ENCODE measurements around the gene ACBD6.

ACBD6 gene

DNA sequence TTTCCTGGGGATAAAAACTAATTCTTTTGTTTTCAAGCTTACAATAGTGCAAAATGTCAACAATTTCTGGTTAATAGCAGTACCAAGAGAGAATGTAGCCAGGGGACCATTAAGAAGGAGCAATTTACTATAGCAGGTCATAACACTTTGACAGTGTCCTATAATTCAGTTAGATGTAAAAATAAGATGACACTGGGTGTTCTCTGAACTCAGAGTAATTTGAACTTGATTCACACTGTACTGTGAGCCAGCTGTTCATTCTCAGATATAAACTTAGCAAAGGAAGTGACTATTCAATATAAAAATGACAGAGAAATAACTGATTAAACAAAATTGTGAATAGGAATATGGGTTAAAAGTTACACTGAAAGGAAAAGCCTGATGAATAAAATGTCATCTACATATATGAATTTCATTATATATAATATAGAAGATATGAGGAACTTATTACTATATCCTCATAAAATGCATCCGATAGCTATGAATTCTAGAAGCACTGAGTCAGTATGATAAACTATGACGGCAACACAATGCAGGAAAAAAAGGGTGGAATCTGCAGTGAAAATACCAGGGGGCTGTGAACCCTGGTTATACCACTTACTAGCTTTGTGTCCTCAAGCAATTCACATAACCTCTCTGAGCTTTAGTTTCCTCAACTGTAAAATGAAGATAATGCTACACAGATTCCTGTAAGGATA lies 135.9 kb downstream of the ACBD6 start:
- no peak for DNase-seq

- DNase-seq = no peak
These were observed 137.3 kb downstream of the ACBD6 start for GRCh38 chr1:180365039-180365438.

GRCh38 chr1:180363246-180363995 lies 139.0 kb downstream of the ACBD6 start:
- no peak for DNase-seq

- no peak for DNase-seq
These were observed 141.9 kb downstream of the ACBD6 start for GRCh38 chr1:180360333-180361075.

- no peak for DNase-seq
These were observed 143.7 kb downstream of the ACBD6 start for GRCh38 chr1:180358649-180359048.

DNA sequence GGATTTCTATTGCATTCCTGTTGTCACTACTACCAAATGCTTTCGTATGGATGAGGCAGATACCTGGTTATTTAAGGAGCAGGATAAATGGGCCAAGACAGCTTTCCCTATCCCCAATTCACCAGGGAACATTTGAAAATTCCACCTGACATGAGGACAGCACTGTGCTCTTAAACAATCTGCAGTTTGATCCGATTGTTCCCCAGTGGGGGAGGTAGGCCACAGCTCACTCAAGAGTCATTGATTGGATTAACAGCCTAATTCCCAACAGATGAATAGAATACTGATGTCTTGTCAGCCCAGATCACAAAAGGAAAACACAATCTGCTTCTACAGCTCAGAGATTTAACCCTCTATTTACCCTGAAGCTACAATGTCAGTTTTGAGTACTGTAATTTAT lies 148.4 kb downstream of the ACBD6 start:
- DNase-seq = no peak

DNA sequence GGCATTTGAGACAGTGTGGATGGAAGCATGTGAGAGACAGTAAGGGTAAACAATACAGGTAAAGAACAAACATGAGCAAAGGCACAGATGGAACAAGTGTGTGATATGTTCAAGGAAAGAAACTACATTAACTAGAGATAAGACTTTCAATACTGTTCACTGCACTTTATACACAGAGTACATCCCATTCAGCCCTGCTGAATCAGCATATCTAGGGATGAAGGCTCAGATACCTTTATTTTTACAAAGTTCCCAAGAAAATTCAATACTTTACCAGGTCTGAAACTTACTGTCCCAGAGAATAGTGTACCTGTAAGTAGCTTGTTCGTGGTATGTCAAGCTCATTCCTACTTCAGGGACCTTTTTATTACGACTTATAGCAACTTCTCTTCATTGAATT lies 149.8 kb downstream of the ACBD6 start:
- DNase-seq = no peak

DNA sequence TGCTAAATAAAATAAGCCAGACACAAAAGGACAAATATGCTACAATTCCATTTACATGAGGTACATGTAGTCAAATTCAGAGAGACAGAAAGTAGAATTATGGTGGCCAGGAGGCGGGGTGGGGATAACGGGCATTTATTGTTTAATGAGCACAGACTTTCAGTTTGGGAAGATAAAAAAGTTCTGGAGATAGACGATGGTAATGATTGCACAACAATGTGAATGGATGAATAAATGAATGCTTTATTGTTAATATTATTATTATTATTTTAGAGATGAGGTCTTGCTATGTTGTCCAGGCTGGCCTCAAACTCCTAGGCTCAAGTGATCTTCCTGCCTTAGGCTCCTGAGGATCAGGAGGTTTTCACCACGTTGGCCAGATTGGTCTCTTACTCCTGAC lies 150.4 kb downstream of the ACBD6 start:
- no peak for DNase-seq

DNA sequence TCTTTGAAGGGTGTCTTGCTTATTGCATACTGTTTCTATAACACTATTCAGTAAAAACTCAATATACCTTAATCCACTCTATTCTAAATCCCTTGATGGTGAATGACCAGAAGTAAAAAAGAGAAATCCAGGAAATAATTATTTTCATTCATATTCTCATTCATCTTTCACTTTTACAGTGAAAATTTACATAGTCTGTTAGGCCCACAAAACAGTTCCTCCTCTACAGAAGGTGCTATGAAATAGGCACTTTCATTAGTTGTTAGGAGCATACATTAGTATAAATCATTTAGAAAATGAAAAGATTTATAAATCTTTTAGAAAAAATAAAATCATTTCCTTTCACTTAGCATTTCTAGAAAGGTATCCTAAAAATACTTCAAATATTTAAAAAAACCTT lies 157.2 kb downstream of the ACBD6 start:
- no peak for DNase-seq

- no peak for DNase-seq
These were observed 158.2 kb downstream of the ACBD6 start for GRCh38 chr1:180343921-180344769.

DNA sequence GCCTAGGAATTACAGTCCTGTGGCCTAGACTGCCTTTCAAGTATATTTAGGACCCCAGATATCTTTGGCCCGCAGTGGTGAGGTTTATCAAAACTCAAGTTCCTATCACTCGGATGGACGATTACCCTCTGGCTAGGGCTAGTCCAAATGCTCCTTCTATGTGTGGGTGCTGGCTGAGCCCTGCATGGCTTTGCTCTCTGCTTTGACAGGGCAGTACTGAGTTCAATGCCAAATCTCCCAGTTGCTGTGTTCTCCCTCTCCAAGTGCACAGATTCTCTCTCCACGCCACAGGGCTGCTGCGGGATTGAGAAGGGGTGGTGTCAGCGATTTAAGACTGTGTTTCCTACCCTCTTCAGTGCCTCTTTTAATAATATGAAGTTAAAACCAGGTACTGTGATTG lies 175.3 kb downstream of the ACBD6 start:
- no peak for DNase-seq

DNA sequence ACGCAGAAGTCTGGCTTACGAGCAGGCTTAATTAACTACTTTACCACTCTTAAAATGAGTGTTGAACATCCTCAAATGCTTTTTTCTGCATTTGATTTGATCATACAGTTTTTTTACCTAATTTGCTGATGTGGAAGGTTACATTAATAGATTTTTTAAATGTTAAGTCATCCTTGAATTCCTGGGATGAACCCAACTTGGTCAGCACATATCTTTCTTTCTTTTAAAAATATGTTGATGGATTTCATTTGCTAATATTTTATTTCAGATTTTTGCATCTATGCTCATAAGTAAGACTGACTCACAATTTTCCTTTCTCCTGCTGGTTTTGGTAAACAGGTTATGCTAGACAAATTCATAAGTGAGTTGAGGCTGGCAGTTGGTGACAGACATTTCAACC lies 189.5 kb downstream of the ACBD6 start:
- DNase-seq = no peak

- no peak for DNase-seq
These were observed 191.2 kb downstream of the ACBD6 start for GRCh38 chr1:180311011-180311730.

- DNase-seq = no peak
These were observed 192.3 kb downstream of the ACBD6 start for GRCh38 chr1:180310095-180310494.

GRCh38 chr1:180309338-180309737 lies 193.0 kb downstream of the ACBD6 start:
- DNase-seq = no peak

- DNase-seq = no peak
These were observed 201.1 kb downstream of the ACBD6 start for GRCh38 chr1:180301135-180301742.

- DNase-seq = no peak
These were observed 202.7 kb downstream of the ACBD6 start for GRCh38 chr1:180299479-180300221.

- no peak for DNase-seq
These were observed 206.4 kb downstream of the ACBD6 start for GRCh38 chr1:180295999-180296398.

- DNase-seq = no peak
These were observed 207.7 kb downstream of the ACBD6 start for GRCh38 chr1:180294711-180295110.

DNA sequence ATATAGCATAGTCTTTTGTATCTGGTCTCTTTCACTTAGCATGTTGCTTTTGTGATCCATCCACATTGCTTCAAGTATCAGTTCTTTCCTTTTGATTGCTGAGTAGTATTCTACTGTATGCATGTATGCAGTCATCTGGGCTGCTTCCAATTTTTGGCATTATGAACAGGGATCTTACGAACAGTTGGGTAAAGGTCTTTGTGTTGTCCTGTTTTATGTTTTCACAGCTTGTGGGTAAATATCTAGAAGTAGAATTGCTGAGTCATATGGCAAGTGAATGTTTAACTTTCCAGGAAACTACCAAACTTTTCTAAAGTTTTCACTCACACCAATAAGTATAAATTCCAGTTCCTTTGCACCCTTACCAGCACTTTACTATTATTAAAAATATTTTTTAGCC lies 211.4 kb downstream of the ACBD6 start:
- no peak for DNase-seq
